Measurements from ENCODE around the gene CCT7.
A peak's percentile ranks its signal among the peaks of the same experiment; 100 is the strongest.

Gene CCT7

GRCh38 chr2:73227086-73227485 lies 7.0 kb upstream of the CCT7 start:
- DNase-seq = no peak

DNA sequence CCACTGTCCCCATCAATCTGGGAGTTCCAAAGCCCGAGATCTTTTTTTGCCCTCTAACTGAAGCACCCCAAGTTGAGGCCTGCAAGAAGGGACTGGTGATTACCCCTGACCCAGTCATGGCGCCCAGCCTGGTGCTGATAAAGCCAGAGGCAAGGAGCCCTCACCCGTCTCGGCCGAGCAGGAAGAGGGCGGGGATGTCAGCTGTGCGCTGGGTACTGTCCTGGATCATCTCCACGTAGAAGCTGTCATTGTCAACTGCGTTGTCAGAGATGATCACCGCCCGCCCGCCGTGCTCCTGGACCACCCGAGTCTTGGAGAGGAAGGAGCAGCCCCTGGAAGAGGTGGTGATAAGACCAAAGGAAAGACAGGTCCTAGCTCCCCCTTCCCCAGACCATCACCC lies 5.5 kb upstream of the CCT7 start:
- DNase-seq = no peak

DNA sequence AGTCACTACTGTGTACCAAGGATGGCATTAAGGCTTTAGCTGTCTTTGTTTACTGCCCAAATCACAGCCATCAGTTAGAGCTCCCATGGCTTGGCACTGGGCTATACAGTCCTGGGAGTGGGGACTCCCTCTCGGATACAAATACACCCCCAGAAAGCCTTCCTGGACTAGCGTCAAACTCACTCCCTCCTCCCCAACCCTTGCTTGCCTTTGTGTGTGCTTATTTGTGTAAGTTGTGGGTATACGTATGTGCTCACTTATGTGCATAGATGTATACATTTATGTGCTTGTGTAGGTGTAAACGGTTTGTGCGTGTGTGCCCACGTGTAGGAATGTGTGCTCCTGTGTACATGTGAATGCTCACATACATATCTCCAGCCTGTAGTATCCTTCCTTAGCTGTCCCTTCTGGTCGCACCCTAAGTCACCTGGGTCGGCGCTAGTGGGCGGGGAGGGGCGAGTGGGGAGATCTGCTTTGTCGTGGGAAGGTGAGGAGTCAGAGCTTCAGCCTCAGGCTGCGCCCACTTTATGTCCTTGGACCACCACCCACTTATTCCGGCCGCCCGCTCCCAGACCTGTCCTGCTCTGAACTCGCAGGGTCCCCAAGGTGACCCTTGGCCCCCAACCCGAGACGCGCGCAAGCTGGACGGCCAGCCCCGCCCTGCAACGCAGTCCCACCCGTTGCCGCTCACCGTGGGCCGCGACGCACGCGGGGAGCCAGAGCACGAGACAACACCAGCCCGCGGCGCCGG lies 1.5 kb upstream of the CCT7 start:
- no peak for DNase-seq

GRCh38 chr2:73233154-73233931 lies 765 bp upstream of the CCT7 start, which contains the start of gene PRADC1:
TSS of gene PRADC1 (minus strand) at chr2:73233239. CDS start at chr2:73233160, 79 bp downstream.
- DNase-seq = peak; percentile 98

GRCh38 chr2:73235315-73236028 lies 1.4 kb downstream of the CCT7 start:
- DNase-seq = no peak

DNA sequence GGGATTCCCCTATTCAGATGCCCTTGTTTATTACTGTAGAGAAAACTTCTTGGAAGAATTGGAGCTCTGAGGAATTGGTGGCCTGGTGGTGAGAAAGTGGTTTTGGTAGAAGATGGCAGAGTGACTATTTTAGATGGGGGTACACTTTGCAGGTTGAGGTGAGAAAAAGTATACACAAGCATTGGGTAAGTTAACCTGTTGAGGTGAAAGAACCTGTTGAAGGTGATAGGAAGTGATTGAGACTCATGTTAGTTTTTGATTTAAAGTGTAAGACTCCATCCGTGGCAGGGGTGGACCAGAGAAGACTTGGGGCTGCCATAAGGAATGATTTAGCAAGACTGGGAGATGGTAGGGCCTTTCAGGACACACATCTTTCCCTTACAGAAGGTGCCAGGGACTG lies 3.1 kb downstream of the CCT7 start:
- DNase-seq = no peak

DNA sequence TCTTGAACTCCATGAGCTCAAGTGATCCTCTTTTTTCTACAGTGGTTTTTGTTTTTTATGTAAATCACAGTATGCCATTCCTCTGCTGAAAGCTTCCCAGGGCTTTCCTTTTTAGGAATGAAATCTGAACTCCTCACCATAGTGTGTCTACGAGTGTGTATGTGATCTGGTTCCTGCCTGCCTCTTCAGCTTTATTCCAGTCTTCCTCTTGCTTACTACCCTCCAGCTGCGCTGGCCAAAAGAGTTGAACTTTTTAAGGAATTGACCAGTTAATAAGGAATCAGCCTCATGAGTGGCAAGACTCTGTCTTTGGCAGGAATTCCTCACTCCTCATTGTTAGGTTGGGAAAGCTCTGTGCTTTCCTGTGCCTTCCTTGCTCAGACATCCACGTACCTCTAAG lies 4.0 kb downstream of the CCT7 start:
- no peak for DNase-seq

DNA sequence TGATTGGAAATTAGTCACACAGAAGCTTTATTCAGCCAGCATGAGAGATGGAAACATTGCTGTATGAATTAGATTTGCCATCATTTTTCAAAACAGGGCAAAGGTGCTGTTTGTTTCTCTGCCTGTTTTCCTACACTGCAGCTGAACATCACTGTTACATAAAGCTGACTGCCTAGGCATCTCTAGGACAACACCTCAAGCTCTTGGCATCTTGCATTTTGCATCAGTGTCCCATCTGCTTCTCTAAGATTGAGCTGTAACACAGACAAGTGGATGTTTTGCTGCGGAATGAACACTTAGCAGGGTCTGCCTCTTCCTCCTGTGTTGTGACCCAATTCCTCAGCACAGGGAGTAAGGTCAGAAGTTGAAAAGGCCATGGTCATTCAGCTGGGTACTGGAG lies 4.9 kb downstream of the CCT7 start:
- no peak for DNase-seq

GRCh38 chr2:73239776-73240175 lies 5.7 kb downstream of the CCT7 start:
- no peak for DNase-seq

- no peak for DNase-seq
These were observed 9.9 kb downstream of the CCT7 start for GRCh38 chr2:73243884-73244570.

GRCh38 chr2:73244580-73244979 lies 10.5 kb downstream of the CCT7 start:
- DNase-seq = no peak

DNA sequence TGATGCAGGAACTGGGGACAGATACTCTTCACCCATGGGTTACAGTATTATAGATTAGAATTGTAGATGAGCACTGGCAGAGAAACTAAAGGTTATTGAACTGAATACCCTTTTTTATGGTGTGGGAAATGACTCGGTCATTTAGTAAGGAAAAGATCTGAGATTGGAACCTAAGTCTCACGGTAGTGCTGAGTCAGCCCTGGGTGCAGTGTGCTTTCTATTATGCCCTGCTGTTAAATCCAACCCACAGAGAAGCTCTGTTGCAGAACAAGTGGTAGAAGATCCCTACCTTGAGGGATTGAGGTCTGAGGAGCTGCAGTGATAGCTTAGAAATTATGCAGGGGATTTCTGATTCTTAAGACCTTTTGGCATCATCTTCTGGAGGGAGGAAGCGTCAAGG lies 12.7 kb downstream of the CCT7 start:
- no peak for DNase-seq

DNA sequence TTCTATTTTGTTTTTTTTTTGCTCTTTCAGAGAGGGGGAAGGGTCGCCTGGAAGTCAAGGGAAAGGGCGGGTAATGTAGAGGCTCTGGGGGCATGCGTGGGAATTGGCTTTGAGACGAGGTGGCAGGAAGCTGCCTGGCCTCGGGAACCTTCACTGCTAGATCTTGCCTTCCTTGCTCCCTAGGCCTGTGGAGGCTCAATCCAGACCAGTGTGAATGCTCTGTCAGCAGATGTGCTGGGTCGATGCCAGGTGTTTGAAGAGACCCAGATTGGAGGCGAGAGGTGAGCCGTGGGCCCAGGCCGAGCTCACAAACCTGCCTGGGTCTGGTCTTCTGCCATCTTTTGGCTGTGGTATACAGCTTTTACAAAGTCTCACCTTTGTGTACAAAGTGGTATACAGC lies 15.5 kb downstream of the CCT7 start:
- DNase-seq = no peak

- DNase-seq = no peak
These were observed 17.1 kb downstream of the CCT7 start for GRCh38 chr2:73250872-73251846.

DNA sequence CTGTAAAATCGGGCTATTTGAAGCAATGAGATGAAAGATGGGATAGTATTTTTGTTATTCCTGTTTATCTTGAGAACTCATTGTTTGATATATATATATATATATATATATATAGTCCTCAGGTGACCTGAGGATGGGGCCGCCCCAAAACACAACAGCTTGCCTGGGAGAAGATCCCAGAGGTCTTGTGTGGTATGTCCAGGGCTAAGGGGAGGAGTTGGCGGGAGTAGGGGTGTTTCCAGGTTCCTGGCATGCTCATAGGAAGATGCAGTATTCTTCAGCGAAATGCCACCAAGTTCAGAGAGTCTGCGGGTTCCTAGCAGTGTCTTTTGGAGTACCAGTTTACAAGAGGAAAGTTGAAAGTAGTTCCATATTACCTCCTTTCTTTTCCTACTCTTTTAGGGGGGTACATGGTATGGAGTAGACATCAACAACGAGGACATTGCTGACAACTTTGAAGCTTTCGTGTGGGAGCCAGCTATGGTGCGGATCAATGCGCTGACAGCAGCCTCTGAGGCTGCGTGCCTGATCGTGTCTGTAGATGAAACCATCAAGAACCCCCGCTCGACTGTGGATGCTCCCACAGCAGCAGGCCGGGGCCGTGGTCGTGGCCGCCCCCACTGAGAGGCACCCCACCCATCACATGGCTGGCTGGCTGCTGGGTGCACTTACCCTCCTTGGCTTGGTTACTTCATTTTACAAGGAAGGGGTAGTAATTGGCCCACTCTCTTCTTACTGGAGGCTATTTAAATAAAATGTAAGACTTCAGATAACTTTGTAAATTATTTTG lies 18.3 kb downstream of the CCT7 start:
- no peak for DNase-seq

GRCh38 chr2:73253400-73253799 lies 19.3 kb downstream of the CCT7 start:
- DNase-seq = no peak

GRCh38 chr2:73253901-73254300 lies 19.8 kb downstream of the CCT7 start:
- no peak for DNase-seq

- DNase-seq = no peak
These were observed 20.4 kb downstream of the CCT7 start for GRCh38 chr2:73254343-73255006.

- DNase-seq = no peak
These were observed 21.0 kb downstream of the CCT7 start for GRCh38 chr2:73255007-73255644.

All from NCI-H510A treated with DMSO at 0.1 percent for 48 hours (cell line).